ENCODE results near the gene WHAMM. TPM values are rescaled to one million over a fixed set of nuclear protein-coding genes. Genes with fewer than 3 reads are reported as not detected.

Gene WHAMM
- total RNA-seq, 4 donors from 2014 or later, result 14.1 to 22.1 (median 21.8) TPM

- in situ Hi-C loops (cut with MboI; ENCODE audit: low sequenced_read_pairs in 4 of 4) (no loop called here), intact Hi-C loops (cut with DNase I; ENCODE audit: low total_unique reads) (no loop called here)
- Histone ChIP-seq H3K27ac (no peak overlapping the region), H3K4me1 (no peaks in the 10 kb centered on the region), H3K4me3 (no peak overlapping the region), H3K9me3 (no peaks in the 10 kb centered on the region), H3K36me3 (peaks cover 0 to 82% of the 10 kb centered on the region in 2 donors), H3K27me3 (no peaks in the 10 kb centered on the region)
- TF ChIP-seq CTCF (IDR thresholded peaks at IDR 0.05 in 4 of 5, conservative IDR thresholded peaks at IDR 0.05 in 1 of 5) (no peak), POLR2A (IDR thresholded peaks at IDR 0.05) (no peak)
- ATAC-seq (no peak), DNase-seq (no peak)
These were observed 26.0 kb downstream of the WHAMM start for GRCh38 chr15:82835391-82835917.

- no peaks in the 10 kb centered on the region for H3K4me1 ChIP-seq
- H3K27ac ChIP-seq, result no peak overlapping the region
- DNase-seq (no peak), ATAC-seq (peak in 1 of 2 donors; percentile 10)
- no peak overlapping the region for H3K4me3 ChIP-seq
- TF ChIP-seq CTCF (IDR thresholded peaks at IDR 0.05 in 4 of 5, conservative IDR thresholded peaks at IDR 0.05 in 1 of 5) (no peak), POLR2A (IDR thresholded peaks at IDR 0.05) (no peak)
- H3K27me3 ChIP-seq, result no peaks in the 10 kb centered on the region
- in situ Hi-C loops (cut with MboI; ENCODE audit: low sequenced_read_pairs in 4 of 4), result no loop called here
- peaks cover 0 to 56% of the 10 kb centered on the region in 2 donors for H3K36me3 ChIP-seq
- no peaks in the 10 kb centered on the region for H3K9me3 ChIP-seq
- intact Hi-C loops (cut with DNase I; ENCODE audit: low total_unique reads), result no loop called here
These were observed 28.8 kb downstream of the WHAMM start for GRCh38 chr15:82838096-82838735.

GRCh38 chr15:82839136-82839535 is 29.7 kb downstream of the WHAMM start:
- Histone ChIP-seq H3K4me1 (no peaks in the 10 kb centered on the region), H3K9me3 (no peaks in the 10 kb centered on the region), H3K4me3 (no peak overlapping the region), H3K27me3 (no peaks in the 10 kb centered on the region), H3K36me3 (peaks cover 0 to 47% of the 10 kb centered on the region in 2 donors), H3K27ac (no peak overlapping the region)
- DNase-seq (no peak), ATAC-seq (no peak)
- TF ChIP-seq POLR2A (IDR thresholded peaks at IDR 0.05), result no peak
- no peak for TF ChIP-seq CTCF (IDR thresholded peaks at IDR 0.05 in 4 of 5, conservative IDR thresholded peaks at IDR 0.05 in 1 of 5)
- intact Hi-C loops (cut with DNase I; ENCODE audit: low total_unique reads) (no loop called here), in situ Hi-C loops (cut with MboI; ENCODE audit: low sequenced_read_pairs in 4 of 4) (no loop called here)

GRCh38 chr15:82840166-82840565 is 30.7 kb downstream of the WHAMM start:
- Histone ChIP-seq H3K27me3 (no peaks in the 10 kb centered on the region), H3K36me3 (peaks cover 0 to 36% of the 10 kb centered on the region in 2 donors), H3K4me3 (no peak overlapping the region), H3K9me3 (no peaks in the 10 kb centered on the region), H3K4me1 (no peaks in the 10 kb centered on the region), H3K27ac (no peak overlapping the region)
- intact Hi-C loops (cut with DNase I; ENCODE audit: low total_unique reads), result no loop called here
- DNase-seq, result no peak
- in situ Hi-C loops (cut with MboI; ENCODE audit: low sequenced_read_pairs in 4 of 4), result no loop called here
- TF ChIP-seq POLR2A (IDR thresholded peaks at IDR 0.05) (no peak), CTCF (IDR thresholded peaks at IDR 0.05 in 4 of 5, conservative IDR thresholded peaks at IDR 0.05 in 1 of 5) (no peak)
- ATAC-seq, result no peak
